Smooth muscle cell (in vitro differentiated cells): ENCODE results near the gene TRRAP. TPM values are rescaled to one million over a fixed set of nuclear protein-coding genes. Genes with fewer than 3 reads are reported as not detected.

Experiments used
- DNase-seq: peaks from one replicate; lab custom pipeline; 2025; ENCODE audit not compliant: unreplicated experiment; lab: John Stamatoyannopoulos, UW
- H2AFZ ChIP-seq: fragments of 200-600 bp; sonication (generic); 2 replicates; pipeline ENCODE4 v1.6.0; 2016; ENCODE audit warnings: antibody characterized with exemption, low read depth, mild to moderate bottlenecking
- H3F3A ChIP-seq: fragments of 200-600 bp; sonication (generic); 2 replicates; pipeline ENCODE4 v1.6.0; 2017; ENCODE audit warnings: antibody characterized with exemption, low read depth
- H3K27ac ChIP-seq: fragments of 200-600 bp; sonication (generic); 2 replicates; pipeline ENCODE4 v1.5.1; 2016; ENCODE audit warnings: low read depth, mild to moderate bottlenecking
- H3K27me3 ChIP-seq: fragments of 200-600 bp; sonication (generic); 2 replicates; pipeline ENCODE4 v1.6.1; 2016; ENCODE audit warnings: low read depth, mild to moderate bottlenecking
- H3K36me3 ChIP-seq: fragments of 200-600 bp; sonication (generic); 2 replicates; pipeline ENCODE4 v1.5.1; 2016; ENCODE audit warnings: low read depth
- H3K4me1 ChIP-seq: fragments of 200-600 bp; sonication (generic); 2 replicates; pipeline ENCODE4 v1.5.1; 2016; ENCODE audit warnings: low read depth
- H3K4me2 ChIP-seq: fragments of 200-600 bp; sonication (generic); 2 replicates; pipeline ENCODE4 v1.6.0; 2016; ENCODE audit warnings: mild to moderate bottlenecking
- H3K4me3 ChIP-seq: fragments of 200-600 bp; sonication (generic); 2 replicates; pipeline ENCODE4 v1.5.1; 2016; ENCODE audit warnings: mild to moderate bottlenecking
- H3K79me2 ChIP-seq: fragments of 200-600 bp; sonication (generic); 2 replicates; pipeline ENCODE4 v1.6.0; 2016; ENCODE audit warnings: low read depth, mild to moderate bottlenecking
- H3K9ac ChIP-seq: fragments of 200-600 bp; sonication (generic); 2 replicates; pipeline ENCODE4 v1.6.0; 2016; ENCODE audit warnings: low read depth
- H3K9me3 ChIP-seq: fragments of 200-600 bp; sonication (generic); replicated peaks from 2 replicates; pipeline ENCODE4 v1.5.1; 2016; ENCODE audit warnings: low read depth
- H4K20me1 ChIP-seq: fragments of 200-600 bp; sonication (generic); 2 replicates; pipeline ENCODE4 v1.6.0; 2016; ENCODE audit warnings: low read depth
- CTCF ChIP-seq: fragments of 200-600 bp; sonication (generic); IDR thresholded peaks from 2 replicates; pipeline ENCODE4 v1.5.1; 2017; ENCODE audit warnings: borderline replicate concordance, mild to moderate bottlenecking, antibody characterized with exemption; ENCODE audit not compliant: insufficient read depth, poor library complexity, severe bottlenecking
- WGBS: methylation state at CpG from one replicate; pipeline ENCODE4 v1.1.7; 2016; ENCODE audit warnings: low lambda C conversion rate; 5-methylcytosine and 5-hydroxymethylcytosine counted together
- polyA plus RNA-seq: library from polyadenylated mRNA; unstranded; fragments of >200 nt; fragmentation: Nextera tagmentation; extraction: Ambion mirVana; gene quantifications from 2 replicates; pipeline ENCODE4 v1.2.1, GENCODE V29; 2016
- total RNA-seq: library from RNA; depleted of rRNA; stranded (reverse); fragments of >200 nt; gene quantifications from 2 replicates; pipeline ENCODE4 v1.2.3, GENCODE V29; 2014

TRRAP gene
- total and polyA plus RNA-seq, 2 experiments from 2014 or later = 3.9 to 24.8 TPM

- DNase-seq = no peak
- TF ChIP-seq CTCF = no peak
- H3K4me2 ChIP-seq = no peak overlapping the region
- H3K27ac ChIP-seq = no peak overlapping the region
- no peaks in the 10 kb centered on the region for H3F3A ChIP-seq
- H3K79me2 ChIP-seq = peaks cover 75% of the 10 kb centered on the region
- H2AFZ ChIP-seq = no peak overlapping the region
- no peaks in the 10 kb centered on the region for H3K9me3 ChIP-seq
- 94% methylated on average over 9 of the region's 9 CpGs for WGBS
- no peak overlapping the region for H3K9ac ChIP-seq
- no peak overlapping the region for H3K4me3 ChIP-seq
- peaks cover 6% of the 10 kb centered on the region for H3K4me1 ChIP-seq
- peaks cover 13% of the 10 kb centered on the region for H3K36me3 ChIP-seq
- H4K20me1 ChIP-seq = peaks cover 52% of the 10 kb centered on the region
- no peaks in the 10 kb centered on the region for H3K27me3 ChIP-seq
These were observed 3.4 kb downstream of the TRRAP start for GRCh38 chr7:98881561-98882315.

- no peaks in the 10 kb centered on the region for H3F3A ChIP-seq
- TF ChIP-seq CTCF = no peak
- WGBS = 100% methylated on average over 4 of the region's 4 CpGs
- no peak overlapping the region for H3K4me2 ChIP-seq
- no peak overlapping the region for H3K4me3 ChIP-seq
- no peak overlapping the region for H2AFZ ChIP-seq
- no peak overlapping the region for H3K27ac ChIP-seq
- peaks cover 6% of the 10 kb centered on the region for H3K4me1 ChIP-seq
- H3K36me3 ChIP-seq = peaks cover 13% of the 10 kb centered on the region
- H3K9me3 ChIP-seq = no peaks in the 10 kb centered on the region
- no peaks in the 10 kb centered on the region for H3K27me3 ChIP-seq
- no peak for DNase-seq
- H3K9ac ChIP-seq = no peak overlapping the region
- H3K79me2 ChIP-seq = peaks cover 72% of the 10 kb centered on the region
- peaks cover 71% of the 10 kb centered on the region for H4K20me1 ChIP-seq
These were observed 6.1 kb downstream of the TRRAP start for GRCh38 chr7:98884416-98884815.

GRCh38 chr7:98887038-98887437 lies 8.7 kb downstream of the TRRAP start:
- H2AFZ ChIP-seq = no peak overlapping the region
- no peaks in the 10 kb centered on the region for H3K4me1 ChIP-seq
- DNase-seq = no peak
- H3K9ac ChIP-seq = no peak overlapping the region
- H3K4me2 ChIP-seq = no peak overlapping the region
- no peak for TF ChIP-seq CTCF
- peaks cover 49% of the 10 kb centered on the region for H3K79me2 ChIP-seq
- no peaks in the 10 kb centered on the region for H3K27me3 ChIP-seq
- H3F3A ChIP-seq = no peaks in the 10 kb centered on the region
- H3K36me3 ChIP-seq = peaks cover 22% of the 10 kb centered on the region
- no peak overlapping the region for H3K4me3 ChIP-seq
- H3K9me3 ChIP-seq = no peaks in the 10 kb centered on the region
- no peak overlapping the region for H3K27ac ChIP-seq
- peaks cover 54% of the 10 kb centered on the region for H4K20me1 ChIP-seq

GRCh38 chr7:98892609-98893008 lies 14.3 kb downstream of the TRRAP start:
- TF ChIP-seq CTCF = no peak
- Histone ChIP-seq H3K36me3 (peaks cover 46% of the 10 kb centered on the region), H3K27me3 (no peaks in the 10 kb centered on the region), H3K4me3 (no peak overlapping the region), H3F3A (no peaks in the 10 kb centered on the region), H4K20me1 (peaks cover 13% of the 10 kb centered on the region), H2AFZ (no peak overlapping the region), H3K9me3 (no peaks in the 10 kb centered on the region), H3K4me1 (no peaks in the 10 kb centered on the region), H3K4me2 (no peak overlapping the region), H3K27ac (no peak overlapping the region), H3K79me2 (no peaks in the 10 kb centered on the region), H3K9ac (no peak overlapping the region)
- WGBS = 99% methylated on average over 7 of the region's 7 CpGs
- DNase-seq = no peak
